Hair follicle dermal papilla cell (primary cell): Measurements from ENCODE around the gene TRIM46. TPM values are rescaled to one million over a fixed set of nuclear protein-coding genes. Genes with fewer than 3 reads are reported as not detected.

Source experiments
- small RNA-seq: library from RNA; depleted of rRNA; stranded (forward); fragments of <200 nt; gene quantifications from one replicate; pipeline ENCODE3, GENCODE V24; 2012
- total RNA-seq: library from RNA; depleted of rRNA; stranded (reverse); fragments of >200 nt; gene quantifications from 2 replicates; pipeline ENCODE4 v1.2.3, GENCODE V29; 2012

Gene TRIM46
- total RNA-seq = 7.4 and 7.8 TPM in 2 replicates

GRCh38 chr1:155173478-155174323 lies at the start of gene TRIM46:
TRIM46 (plus strand) TSS chr1:155173849; CDS start chr1:155173967, 118 bp downstream.

GRCh38 chr1:155127105-155127966 lies 46.3 kb upstream of the TRIM46 start, which contains the start of gene EFNA1:
EFNA1 (plus strand) TSS chr1:155127876; CDS start chr1:155127978, 102 bp downstream.

GRCh38 chr1:155135415-155136028 lies 38.1 kb upstream of the TRIM46 start, which contains the start of gene SLC50A1:
SLC50A1 (plus strand) TSS chr1:155135852; CDS start chr1:155135912, 60 bp downstream.

GRCh38 chr1:155139895-155140629 lies 33.6 kb upstream of the TRIM46 start, which contains the start of gene DPM3:
DPM3 (minus strand) TSS chr1:155140531; CDS start chr1:155140240, 291 bp downstream.

GRCh38 chr1:155172732-155173477 lies 744 bp upstream of the TRIM46 start, which contains the start of gene KRTCAP2:
KRTCAP2 (minus strand) TSS chr1:155173304; CDS start chr1:155173224, 80 bp downstream.

GRCh38 chr1:155207806-155208540 lies 34.3 kb downstream of the TRIM46 start, which contains the start of gene THBS3:
THBS3 (minus strand) TSS chr1:155207897; CDS start chr1:155207876, 21 bp downstream.

GRCh38 chr1:155208541-155209311 lies 35.1 kb downstream of the TRIM46 start, which contains the start of gene MTX1:
MTX1 (plus strand) TSS chr1:155208695; CDS start chr1:155208805, 110 bp downstream.

Small RNA genes lying within 50 kb of the gene (small RNA-seq; reads per million reads assigned to genes)
- not detected for gene HMGN2P18

Other genes starting within 250 kb of the TRIM46 start
- gene PMVK, start 237.1 kb upstream of the TRIM46 start, total RNA-seq = 5.7 and 9.7 TPM in 2 replicates
- gene PBXIP1, start 217.8 kb upstream of the TRIM46 start, total RNA-seq = 73.8 and 78.5 TPM in 2 replicates
- 17.2 and 17.4 TPM in 2 replicates for gene PYGO2, start 212.1 kb upstream of the TRIM46 start, total RNA-seq
- 374 and 395 TPM in 2 replicates for gene SHC1, start 203.1 kb upstream of the TRIM46 start, total RNA-seq
- gene CKS1B, start 199.2 kb upstream of the TRIM46 start, total RNA-seq = 16.4 and 18.3 TPM in 2 replicates
- gene FLAD1, start 190.5 kb upstream of the TRIM46 start, total RNA-seq = 19.8 and 20.3 TPM in 2 replicates
- not detected in 2 replicates for gene LENEP, start 180.3 kb upstream of the TRIM46 start, total RNA-seq
- gene ZBTB7B, start 171.0 kb upstream of the TRIM46 start, total RNA-seq = 29.2 and 31.7 TPM in 2 replicates
- not detected in 2 replicates for gene DCST2, start 140.1 kb upstream of the TRIM46 start, total RNA-seq
- gene DCST1, start 140.0 kb upstream of the TRIM46 start, total RNA-seq = not detected in 2 replicates
- 63.0 and 94.4 TPM in 2 replicates for gene ADAM15, start 122.5 kb upstream of the TRIM46 start, total RNA-seq
- gene EFNA4, start 110.1 kb upstream of the TRIM46 start, total RNA-seq = 2.7 and 3.6 TPM in 2 replicates
- gene EFNA3, start 95.0 kb upstream of the TRIM46 start, total RNA-seq = 0.81 and 0.97 TPM in 2 replicates
- gene EFNA1, start 46.0 kb upstream of the TRIM46 start, total RNA-seq = not detected in 2 replicates
- gene SLC50A1, start 38.0 kb upstream of the TRIM46 start, total RNA-seq = 39.9 and 43.6 TPM in 2 replicates
- gene DPM3, start 33.3 kb upstream of the TRIM46 start, total RNA-seq = 13.4 and 15.4 TPM in 2 replicates
- gene KRTCAP2, start 545 bp upstream of the TRIM46 start, total RNA-seq = 44.4 and 49.5 TPM in 2 replicates
- 39.7 and 41.2 TPM in 2 replicates for gene THBS3, start 34.0 kb downstream of the TRIM46 start, total RNA-seq
- 28.6 and 39.1 TPM in 2 replicates for gene MTX1, start 34.8 kb downstream of the TRIM46 start, total RNA-seq
- 5.4 and 7.0 TPM in 2 replicates for gene ENTREP3, start 81.6 kb downstream of the TRIM46 start, total RNA-seq
- gene SCAMP3, start 88.5 kb downstream of the TRIM46 start, total RNA-seq = 34.4 and 45.8 TPM in 2 replicates
- 24.2 and 29.7 TPM in 2 replicates for gene CLK2, start 99.7 kb downstream of the TRIM46 start, total RNA-seq
- 0.97 and 2.1 TPM in 2 replicates for gene HCN3, start 103.6 kb downstream of the TRIM46 start, total RNA-seq
- gene PKLR, start 127.6 kb downstream of the TRIM46 start, total RNA-seq = under 0.01 TPM in 1 of 2 replicates, not detected in the other
- 242 and 362 TPM in 2 replicates for gene FDPS, start 135.0 kb downstream of the TRIM46 start, total RNA-seq
- gene RUSC1, start 147.0 kb downstream of the TRIM46 start, total RNA-seq = 18.5 and 20.3 TPM in 2 replicates